HEK293 (cell line): ENCODE data around the gene ARHGAP10.

Source experiments
- CTCF ChIA-PET: fragments of 350-600 bp; formaldehyde crosslinking; extraction: SDS; loops from one replicate; lab custom pipeline; 2021; ENCODE audit warnings: antibody characterized with exemption; lab: Yijun Ruan, JAX
- POLR2A ChIA-PET: fragments of 300-600 bp; formaldehyde crosslinking; extraction: SDS; loops from one replicate; lab custom pipeline; 2020; ENCODE audit warnings: antibody characterized with exemption, inconsistent platforms; lab: Yijun Ruan, JAX
- H3K27ac ChIP-seq: fragments of 200-500 bp; sonication (Bioruptor generic); 2 replicates; pipeline ENCODE4 v1.5.1; 2014; ENCODE audit warnings: low read depth, low read length, control low read depth, inconsistent platforms; ENCODE audit errors: extremely low read depth
- H3K36me3 ChIP-seq, 2 experiments: fragments of 200-500 bp in 1 of 2; sonication (Bioruptor generic) in 1 of 2; 1 replicate in 1 of 2; 2 replicates in 1 of 2; pipeline ENCODE4 v1.5.1; 2014 to 2017; ENCODE audit warnings: inconsistent platforms in 2 of 2, low read length in 2 of 2; ENCODE audit not compliant: control insufficient read depth in 2 of 2, insufficient read depth in 1 of 2
- H3K4me1 ChIP-seq: fragments of 200-500 bp; sonication (Bioruptor generic); 2 replicates; pipeline ENCODE4 v1.5.1; 2014; ENCODE audit warnings: mild to moderate bottlenecking, low read length, inconsistent platforms; ENCODE audit not compliant: control insufficient read depth, insufficient read depth
- H3K4me3 ChIP-seq: 2 replicates; pipeline ENCODE4 v1.5.1; 2011; ENCODE audit warnings: low read depth, mild to moderate bottlenecking, control low read depth, low read length, moderate library complexity
- H3K9me3 ChIP-seq: fragments of 200-500 bp; sonication (Bioruptor generic); 2 replicates; pipeline ENCODE4 v1.5.1; 2014; ENCODE audit warnings: low read depth, low read length, inconsistent platforms; ENCODE audit not compliant: control insufficient read depth, insufficient read depth
- KLF1 ChIP-seq: fragments of 450-650 bp; formaldehyde crosslinking; IDR thresholded peaks from 2 replicates; pipeline ENCODE4 v1.5.1; 2016; ENCODE audit warnings: missing biosample characterization, missing genetic modification characterization
- RBAK ChIP-seq: fragments of 450-650 bp; formaldehyde crosslinking; IDR thresholded peaks from 2 replicates; pipeline ENCODE4 v1.5.1; 2016; ENCODE audit warnings: missing biosample characterization, missing genetic modification characterization
- TRIM28 ChIP-seq: IDR thresholded peaks from 2 replicates; pipeline ENCODE4 v1.6.1; 2011; ENCODE audit warnings: low read length, control low read depth, borderline replicate concordance
- ZBTB10 ChIP-seq: fragments of 450-650 bp; formaldehyde crosslinking; IDR thresholded peaks from 2 replicates; pipeline ENCODE4 v1.5.1; 2016; ENCODE audit warnings: missing biosample characterization, missing genetic modification characterization
- ZBTB48 ChIP-seq: fragments of 450-650 bp; formaldehyde crosslinking; IDR thresholded peaks from 2 replicates; pipeline ENCODE4 v1.5.1; 2016; ENCODE audit warnings: missing biosample characterization, missing genetic modification characterization
- ZNF112 ChIP-seq: fragments of 450-650 bp; formaldehyde crosslinking; IDR thresholded peaks from 2 replicates; pipeline ENCODE4 v1.5.0; 2017; ENCODE audit warnings: missing biosample characterization, missing genetic modification characterization
- ZNF157 ChIP-seq: fragments of 450-650 bp; formaldehyde crosslinking; IDR thresholded peaks from 2 replicates; pipeline ENCODE4 v1.5.1; 2016; ENCODE audit warnings: missing biosample characterization, missing genetic modification characterization
- ZNF16 ChIP-seq: fragments of 450-650 bp; formaldehyde crosslinking; IDR thresholded peaks from 2 replicates; pipeline ENCODE4 v1.5.1; 2016; ENCODE audit warnings: low read depth, missing biosample characterization, missing genetic modification characterization
- ZNF18 ChIP-seq: fragments of 450-650 bp; formaldehyde crosslinking; IDR thresholded peaks from 2 replicates; pipeline ENCODE4 v1.5.1; 2016; ENCODE audit warnings: missing biosample characterization, missing genetic modification characterization
- ZNF221 ChIP-seq: fragments of 450-650 bp; formaldehyde crosslinking; IDR thresholded peaks from 2 replicates; pipeline ENCODE4 v1.5.1; 2017; ENCODE audit warnings: missing biosample characterization, missing genetic modification characterization, borderline replicate concordance
- ZNF223 ChIP-seq: fragments of 450-650 bp; formaldehyde crosslinking; IDR thresholded peaks from 2 replicates; pipeline ENCODE4 v1.5.1; 2016; ENCODE audit warnings: missing biosample characterization, missing genetic modification characterization
- ZNF248 ChIP-seq: fragments of 450-650 bp; formaldehyde crosslinking; IDR thresholded peaks from 2 replicates; pipeline ENCODE4 v1.5.1; 2017; ENCODE audit warnings: missing biosample characterization, missing genetic modification characterization
- ZNF292 ChIP-seq: fragments of 450-650 bp; formaldehyde crosslinking; IDR thresholded peaks from 2 replicates; pipeline ENCODE4 v1.5.1; 2016; ENCODE audit warnings: low read depth, missing biosample characterization, missing genetic modification characterization, borderline replicate concordance
- ZNF391 ChIP-seq: fragments of 450-650 bp; formaldehyde crosslinking; IDR thresholded peaks from 2 replicates; pipeline ENCODE4 v1.5.1; 2016; ENCODE audit warnings: low read depth, missing biosample characterization, missing genetic modification characterization, borderline replicate concordance
- ZNF423 ChIP-seq: fragments of 450-650 bp; formaldehyde crosslinking; IDR thresholded peaks from 2 replicates; pipeline ENCODE4 v1.5.1; 2016; ENCODE audit warnings: missing biosample characterization, missing genetic modification characterization
- ZNF449 ChIP-seq: fragments of 450-650 bp; formaldehyde crosslinking; IDR thresholded peaks from 2 replicates; pipeline ENCODE4 v1.5.1; 2017; ENCODE audit warnings: missing biosample characterization, mild to moderate bottlenecking, missing genetic modification characterization, moderate library complexity
- ZNF48 ChIP-seq: fragments of 450-650 bp; formaldehyde crosslinking; IDR thresholded peaks from 2 replicates; pipeline ENCODE4 v1.5.1; 2016; ENCODE audit warnings: missing biosample characterization, missing genetic modification characterization
- ZNF560 ChIP-seq: fragments of 450-650 bp; formaldehyde crosslinking; IDR thresholded peaks from 2 replicates; pipeline ENCODE4 v1.5.1; 2017; ENCODE audit warnings: missing biosample characterization, missing genetic modification characterization, borderline replicate concordance
- ZNF600 ChIP-seq: fragments of 450-650 bp; formaldehyde crosslinking; IDR thresholded peaks from 2 replicates; pipeline ENCODE4 v1.5.1; 2016; ENCODE audit warnings: missing biosample characterization, missing genetic modification characterization
- ZNF624 ChIP-seq: fragments of 450-650 bp; formaldehyde crosslinking; IDR thresholded peaks from 2 replicates; pipeline ENCODE4 v1.5.1; 2017; ENCODE audit warnings: missing biosample characterization, missing genetic modification characterization
- ZNF626 ChIP-seq: fragments of 450-650 bp; sonication (Bioruptor Pico); formaldehyde crosslinking; IDR thresholded peaks from 2 replicates; pipeline ENCODE4 v1.5.1; 2018; ENCODE audit warnings: missing biosample characterization, missing genetic modification characterization, inconsistent platforms
- ZNF830 ChIP-seq: fragments of 450-650 bp; IDR thresholded peaks from 2 replicates; pipeline ENCODE4 v1.5.0; 2018; ENCODE audit warnings: missing biosample characterization, missing genetic modification characterization, low read depth, mild to moderate bottlenecking, moderate library complexity
- TF ChIP-seq, protein P1 (sequence below): fragments of 450-650 bp; formaldehyde crosslinking; IDR thresholded peaks from 2 replicates; pipeline ENCODE4 v1.5.1; 2016; ENCODE audit warnings: missing biosample characterization, missing genetic modification characterization, low read depth
- TF ChIP-seq, protein P2 (sequence below): fragments of 450-650 bp; formaldehyde crosslinking; IDR thresholded peaks from 2 replicates; pipeline ENCODE4 v1.5.1; 2016; ENCODE audit warnings: missing biosample characterization, missing genetic modification characterization

Gene ARHGAP10

DNA sequence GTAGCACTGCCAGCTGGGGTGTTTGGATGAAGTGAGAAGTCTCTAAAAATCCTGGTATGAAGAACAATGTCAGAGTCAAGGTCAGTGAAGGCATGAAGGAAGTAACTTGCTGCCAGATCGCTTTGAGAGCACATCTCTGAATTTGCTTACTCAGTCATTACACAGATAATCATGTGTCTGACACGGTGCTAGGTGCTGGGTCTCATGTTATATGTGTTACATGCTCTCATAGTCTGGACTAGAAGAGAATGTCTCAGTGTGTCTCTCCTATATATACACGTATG lies 337.9 kb downstream of the ARHGAP10 start:
- Histone ChIP-seq H3K4me3 (no peak overlapping the region), H3K4me1 (no peaks in the 10 kb centered on the region), H3K27ac (no peak overlapping the region), H3K9me3 (no peaks in the 10 kb centered on the region), H3K36me3 (peaks cover 0 to 10% of the 10 kb centered on the region in 2 experiments; a peak in 1 of 3 replicates)
- ChIA-PET CTCF (no interaction called here), POLR2A (no interaction called here)
- no peak for TF ChIP-seq ZBTB10 (tag by site-specific recombination)
- TF ChIP-seq ZNF600 (tag by site-specific recombination): no peak
- no peak for TF ChIP-seq ZNF391
- TF ChIP-seq ZNF223: no peak
- TF ChIP-seq ZNF221 (tag by site-specific recombination): no peak
- no peak for TF ChIP-seq ZNF16 (tag by site-specific recombination)
- no peak for TF ChIP-seq ZNF292 (tag by site-specific recombination)
- no peak for TF ChIP-seq ZNF248 (tag by site-specific recombination)
- no peak for TF ChIP-seq TRIM28
- no peak for TF ChIP-seq ZNF423
- TF ChIP-seq RBAK: no peak
- TF ChIP-seq, protein P1, sequence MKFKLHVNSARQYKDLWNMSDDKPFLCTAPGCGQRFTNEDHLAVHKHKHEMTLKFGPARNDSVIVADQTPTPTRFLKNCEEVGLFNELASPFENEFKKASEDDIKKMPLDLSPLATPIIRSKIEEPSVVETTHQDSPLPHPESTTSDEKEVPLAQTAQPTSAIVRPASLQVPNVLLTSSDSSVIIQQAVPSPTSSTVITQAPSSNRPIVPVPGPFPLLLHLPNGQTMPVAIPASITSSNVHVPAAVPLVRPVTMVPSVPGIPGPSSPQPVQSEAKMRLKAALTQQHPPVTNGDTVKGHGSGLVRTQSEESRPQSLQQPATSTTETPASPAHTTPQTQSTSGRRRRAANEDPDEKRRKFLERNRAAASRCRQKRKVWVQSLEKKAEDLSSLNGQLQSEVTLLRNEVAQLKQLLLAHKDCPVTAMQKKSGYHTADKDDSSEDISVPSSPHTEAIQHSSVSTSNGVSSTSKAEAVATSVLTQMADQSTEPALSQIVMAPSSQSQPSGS (tag by site-specific recombination): no peak
- TF ChIP-seq ZNF157: no peak
- TF ChIP-seq ZNF830 (tag by site-specific recombination): no peak
- no peak for TF ChIP-seq ZNF560 (tag by site-specific recombination)
- TF ChIP-seq ZNF626 (tag by site-specific recombination): no peak
- no peak for TF ChIP-seq ZNF48 (tag by site-specific recombination)
- TF ChIP-seq ZBTB48: no peak
- no peak for TF ChIP-seq ZNF449 (tag by site-specific recombination)
- TF ChIP-seq KLF1 (tag by site-specific recombination): no peak

- H3K4me3 ChIP-seq: no peak overlapping the region
- CTCF ChIA-PET: interaction anchor here (0.7 kb wide), 1 partner anchor 523 kb away, joined by 3 read pairs; no protein-coding TSS in a partner anchor
- no peaks in the 10 kb centered on the region for H3K9me3 ChIP-seq
- no peaks in the 10 kb centered on the region for H3K4me1 ChIP-seq
- POLR2A ChIA-PET: no interaction called here
- H3K27ac ChIP-seq: no peak overlapping the region
- peaks cover 0 to 10% of the 10 kb centered on the region in 2 experiments; a peak in 1 of 3 replicates for H3K36me3 ChIP-seq
- TF ChIP-seq, protein P2, sequence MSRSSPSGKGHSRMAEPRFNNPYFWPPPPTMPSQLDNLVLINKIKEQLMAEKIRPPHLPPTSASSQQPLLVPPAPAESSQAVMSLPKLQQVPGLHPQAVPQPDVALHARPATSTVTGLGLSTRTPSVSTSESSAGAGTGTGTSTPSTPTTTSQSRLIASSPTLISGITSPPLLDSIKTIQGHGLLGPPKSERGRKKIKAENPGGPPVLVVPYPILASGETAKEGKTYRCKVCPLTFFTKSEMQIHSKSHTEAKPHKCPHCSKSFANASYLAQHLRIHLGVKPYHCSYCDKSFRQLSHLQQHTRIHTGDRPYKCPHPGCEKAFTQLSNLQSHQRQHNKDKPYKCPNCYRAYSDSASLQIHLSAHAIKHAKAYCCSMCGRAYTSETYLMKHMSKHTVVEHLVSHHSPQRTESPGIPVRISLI (tag by site-specific recombination): no peak
- TF ChIP-seq ZNF112 (tag by site-specific recombination): no peak
- TF ChIP-seq ZNF18 (tag by site-specific recombination): no peak
- TF ChIP-seq ZNF157: no peak
- TF ChIP-seq ZNF624 (tag by site-specific recombination): no peak
- no peak for TF ChIP-seq ZNF449 (tag by site-specific recombination)
Measured at GRCh38 chr4:148071009-148071408, 339.1 kb downstream of the ARHGAP10 start.
